Fibroblast of skin of right quadriceps (primary cell): ENCODE data around the gene PLPPR2.
"Not testable (repeated sequence)": the region's sequence is repeated elsewhere in the genome, so short reads cannot be mapped to it uniquely, and the experiment has no call there.

Experiments
- DNase-seq: peaks from one replicate; pipeline ENCODE4 v3.0.0-alpha.2; 2013

Gene PLPPR2

DNA sequence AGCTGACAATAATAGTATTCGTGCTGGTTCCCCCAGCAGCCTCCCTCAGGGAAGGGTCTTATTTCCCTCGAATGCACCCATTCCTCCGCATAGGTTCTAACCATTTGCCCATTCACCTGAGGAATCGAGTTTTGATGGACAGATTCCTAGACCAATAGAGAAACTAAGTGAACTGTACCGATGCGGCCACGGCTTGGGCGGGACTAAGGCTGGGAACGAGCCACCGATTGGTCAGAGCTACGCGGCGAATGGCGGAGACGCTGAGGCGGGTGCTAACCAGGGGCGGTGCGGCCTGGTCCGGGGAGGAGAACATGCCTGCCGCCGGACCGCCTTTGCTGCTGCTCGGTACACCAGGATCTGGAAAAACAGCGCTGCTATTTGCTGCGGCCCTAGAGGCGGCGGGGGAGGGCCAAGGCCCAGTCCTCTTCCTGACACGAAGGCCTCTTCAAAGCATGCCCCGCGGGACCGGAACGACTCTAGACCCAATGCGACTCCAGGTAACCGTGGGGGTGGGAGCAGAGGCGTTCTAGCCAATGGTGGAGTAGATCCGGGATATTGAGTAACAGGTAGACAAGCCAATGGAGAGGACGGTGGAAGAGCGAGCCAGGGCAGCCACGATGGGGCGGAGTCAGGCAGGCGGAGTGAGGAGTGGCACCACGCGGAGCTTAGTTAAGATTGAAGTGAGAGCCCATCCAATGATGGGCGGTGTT is 19.4 kb downstream of the PLPPR2 start, which contains the start of gene SWSAP1:
SWSAP1 (plus strand) TSS at position 234 of the 710 bp plus-strand sequence; CDS start at position 249, 15 bp downstream.
- DNase-seq: peak; percentile 99

DNA sequence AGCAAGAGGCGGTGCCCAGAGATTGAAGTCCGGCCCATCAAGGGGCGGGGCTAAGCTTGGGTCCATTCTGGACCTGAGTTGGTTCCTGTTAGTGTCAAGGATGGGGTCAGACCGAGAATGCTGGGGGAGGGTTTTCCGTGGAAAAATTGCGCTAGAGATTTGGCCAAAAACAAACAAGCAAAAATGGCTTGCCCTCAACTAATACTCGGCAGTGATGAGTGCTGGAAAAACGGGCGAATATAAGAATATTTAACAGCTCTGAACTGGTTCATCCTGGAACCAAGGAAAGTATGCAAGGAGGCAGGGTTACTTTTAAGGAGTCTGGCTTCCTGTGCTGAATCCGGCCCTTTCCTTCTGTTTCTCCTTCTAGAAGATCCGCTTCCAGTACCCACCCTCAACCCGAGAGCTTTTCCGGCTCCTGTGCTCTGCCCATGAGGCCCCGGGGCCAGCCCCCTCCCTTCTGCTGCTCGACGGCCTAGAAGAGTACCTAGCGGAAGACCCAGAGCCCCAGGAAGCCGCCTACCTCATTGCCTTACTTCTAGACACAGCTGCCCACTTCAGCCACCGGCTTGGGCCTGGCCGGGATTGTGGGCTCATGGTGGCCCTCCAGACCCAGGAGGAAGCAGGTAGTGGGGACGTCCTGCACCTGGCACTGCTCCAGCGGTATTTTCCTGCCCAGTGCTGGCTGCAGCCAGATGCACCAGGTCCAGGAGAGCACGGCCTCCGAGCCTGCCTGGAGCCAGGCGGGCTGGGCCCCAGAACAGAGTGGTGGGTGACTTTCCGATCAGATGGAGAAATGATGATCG is 20.1 kb downstream of the PLPPR2 start:
- no peak for DNase-seq

DNA sequence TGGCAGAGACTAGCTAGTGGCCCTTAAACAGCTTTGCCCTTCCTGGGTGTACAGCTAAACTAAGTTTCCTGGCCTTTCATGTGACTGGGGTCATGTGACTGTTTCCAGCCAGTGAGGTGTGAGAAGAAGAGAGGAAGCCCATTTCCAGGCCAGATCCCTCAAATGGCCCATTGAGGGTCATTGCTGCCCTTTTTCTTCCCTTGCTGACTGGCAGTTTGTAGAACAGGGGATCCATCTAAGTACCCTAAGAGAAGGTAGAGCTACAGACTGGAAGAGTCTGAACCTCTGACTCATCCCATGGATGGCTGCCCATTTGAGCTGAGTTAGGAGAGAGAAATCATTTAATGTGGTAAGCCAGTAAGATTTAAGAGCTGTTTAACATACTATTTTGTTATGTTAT is 22.0 kb downstream of the PLPPR2 start:
- peak; percentile 94 for DNase-seq

DNA sequence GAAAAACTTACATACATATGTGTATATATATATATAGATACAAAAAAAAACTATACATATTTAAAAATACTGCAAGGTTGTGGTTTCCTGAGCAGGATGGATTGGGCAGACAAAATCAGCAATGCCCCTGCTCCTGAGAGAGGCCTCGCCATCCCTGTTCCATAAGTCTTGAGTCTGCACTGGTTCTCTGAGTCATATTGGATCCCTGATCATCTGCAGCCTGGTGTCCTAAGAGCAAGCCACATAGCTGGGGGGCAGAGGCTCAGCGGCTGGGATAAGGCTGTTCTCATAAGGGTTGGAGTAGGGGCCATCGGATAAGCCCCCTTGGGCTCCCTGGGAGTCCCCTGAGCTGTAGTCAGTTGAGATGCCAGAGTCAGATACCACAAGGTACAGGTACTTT is 22.5 kb downstream of the PLPPR2 start:
- DNase-seq: no peak

DNA sequence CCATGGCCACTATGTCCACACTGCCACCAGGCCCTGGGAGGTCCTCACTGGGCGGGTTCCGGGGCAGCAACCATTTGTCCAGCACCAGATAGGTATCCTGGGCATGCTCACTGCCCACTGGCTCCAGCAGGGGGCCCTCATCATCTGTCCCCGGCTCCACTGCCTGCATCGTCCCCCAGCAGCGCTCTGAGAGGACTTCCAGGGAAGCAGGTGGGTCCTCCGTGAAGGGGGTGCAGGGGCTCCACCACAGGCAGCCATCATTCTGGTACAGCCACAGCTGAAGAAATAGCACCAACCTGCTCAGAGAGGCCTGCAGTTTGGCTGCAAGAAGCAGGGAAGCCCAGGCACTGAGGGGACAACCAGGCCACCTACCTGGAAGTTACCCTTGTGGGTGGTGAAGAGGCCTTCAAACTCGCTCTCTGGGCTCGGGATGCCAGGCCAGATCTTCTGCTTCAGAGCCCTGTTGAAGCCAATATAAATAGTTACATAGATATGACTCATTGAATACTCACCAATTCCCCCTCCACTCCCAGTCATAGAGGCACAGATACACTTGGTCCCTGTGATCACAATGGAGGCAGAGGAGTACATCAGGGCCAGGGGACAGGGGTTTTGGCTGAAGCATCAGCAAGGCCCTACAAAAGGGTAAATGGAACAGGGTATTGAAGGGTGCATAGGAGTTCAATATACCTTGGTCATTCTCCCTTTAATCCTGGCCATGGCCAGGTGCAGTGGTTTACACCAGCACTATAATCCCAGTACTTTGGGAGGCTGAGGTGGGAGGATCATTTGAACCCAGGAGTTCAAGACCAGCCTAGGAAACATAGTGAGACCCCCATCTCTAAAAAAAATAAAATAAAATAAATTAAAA is 23.3 kb downstream of the PLPPR2 start:
- DNase-seq: peak; percentile 74

DNA sequence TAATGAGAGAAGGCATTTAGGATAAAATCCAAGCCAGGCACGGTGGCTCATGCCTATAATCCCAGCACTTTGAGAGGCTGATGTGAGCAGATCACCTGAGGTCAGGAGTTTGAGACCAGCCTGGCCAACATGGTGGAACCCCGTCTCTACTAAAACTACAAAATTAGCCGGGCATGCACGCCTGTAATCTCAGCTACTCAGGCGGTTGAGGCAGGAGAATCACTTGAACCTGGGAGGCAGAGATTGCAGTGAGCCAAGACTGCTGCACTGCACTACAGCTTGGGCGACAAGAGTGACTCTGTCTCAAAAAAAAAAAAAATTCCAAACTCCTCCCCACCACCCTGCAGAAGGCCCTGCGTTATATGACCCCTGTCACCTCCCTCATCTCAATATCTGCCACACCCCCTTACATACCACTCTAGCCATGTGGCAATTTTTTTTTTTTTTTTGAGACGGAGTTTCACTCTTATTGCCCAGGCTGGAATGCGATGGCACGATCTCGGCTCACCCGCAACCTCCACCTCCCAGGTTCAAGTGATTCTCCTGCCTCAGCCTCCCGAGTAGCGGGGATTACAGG is 24.1 kb downstream of the PLPPR2 start:
- DNase-seq: not testable (repeated sequence)

DNA sequence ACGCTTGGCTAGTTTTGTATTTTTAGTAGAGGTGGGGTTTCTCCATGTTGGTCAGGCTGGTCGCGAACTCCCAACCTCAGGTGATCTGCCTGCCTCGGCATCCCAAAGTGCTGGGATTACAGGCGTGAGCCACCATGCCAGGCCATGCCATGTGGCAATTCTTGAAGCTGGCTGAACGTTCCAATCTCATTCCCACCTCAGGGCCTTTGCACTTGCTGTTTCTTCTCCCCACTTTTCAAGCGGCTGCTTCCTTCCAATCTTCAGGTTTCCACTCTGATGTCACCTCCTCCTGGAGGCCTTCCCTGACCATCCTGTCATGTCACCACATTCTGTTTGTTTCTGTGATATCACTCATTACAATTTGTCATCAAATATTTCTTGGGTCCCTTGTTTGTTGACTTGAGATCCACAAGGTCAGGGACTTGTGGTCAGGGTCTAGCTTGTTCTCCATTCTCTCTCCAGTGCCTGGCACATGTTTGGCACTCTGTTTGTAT is 24.7 kb downstream of the PLPPR2 start:
- no peak for DNase-seq

DNA sequence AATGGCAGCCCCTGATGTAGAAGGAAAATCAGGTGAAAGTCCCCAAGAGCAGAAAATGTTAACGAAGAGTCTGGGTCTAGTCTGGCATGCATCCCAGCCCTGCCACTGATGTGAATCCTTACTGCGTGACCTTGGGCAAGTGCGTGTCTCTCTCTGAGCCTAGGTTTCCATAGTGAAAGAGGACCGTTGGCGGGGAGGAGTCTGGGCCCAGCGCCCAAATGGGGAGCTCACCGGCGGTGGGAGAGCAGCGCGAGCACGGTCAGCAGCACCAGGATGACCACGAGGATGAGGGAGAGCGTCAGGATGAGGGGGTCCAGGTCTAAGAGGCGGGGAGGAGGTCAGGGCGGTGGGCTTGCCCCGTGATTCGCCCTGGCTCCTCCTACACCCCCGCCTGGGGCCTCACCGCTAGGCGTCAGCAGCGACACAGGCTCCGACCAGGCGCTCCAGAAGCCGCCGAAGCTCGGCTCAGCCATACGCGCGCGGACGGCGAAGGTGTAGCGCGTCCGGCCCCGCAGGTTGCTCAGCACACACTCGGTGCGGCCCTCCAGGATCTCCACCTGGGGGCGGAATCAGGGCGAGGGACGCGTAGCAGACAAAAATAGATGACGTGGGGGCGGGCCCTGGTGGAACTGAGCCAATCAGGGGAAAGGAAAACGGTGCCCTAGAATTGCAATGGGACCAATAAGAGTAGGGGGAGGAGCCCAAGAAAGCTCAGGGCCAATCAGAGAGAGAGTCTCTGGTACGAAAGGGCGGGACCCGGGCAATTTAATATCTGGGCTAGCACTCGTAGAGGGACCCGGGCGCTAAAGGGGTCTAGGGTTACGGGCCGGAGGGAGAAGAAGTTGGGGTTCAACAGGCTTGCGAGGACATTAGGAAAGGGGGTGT is 25.7 kb downstream of the PLPPR2 start:
- DNase-seq: peak; percentile 97

DNA sequence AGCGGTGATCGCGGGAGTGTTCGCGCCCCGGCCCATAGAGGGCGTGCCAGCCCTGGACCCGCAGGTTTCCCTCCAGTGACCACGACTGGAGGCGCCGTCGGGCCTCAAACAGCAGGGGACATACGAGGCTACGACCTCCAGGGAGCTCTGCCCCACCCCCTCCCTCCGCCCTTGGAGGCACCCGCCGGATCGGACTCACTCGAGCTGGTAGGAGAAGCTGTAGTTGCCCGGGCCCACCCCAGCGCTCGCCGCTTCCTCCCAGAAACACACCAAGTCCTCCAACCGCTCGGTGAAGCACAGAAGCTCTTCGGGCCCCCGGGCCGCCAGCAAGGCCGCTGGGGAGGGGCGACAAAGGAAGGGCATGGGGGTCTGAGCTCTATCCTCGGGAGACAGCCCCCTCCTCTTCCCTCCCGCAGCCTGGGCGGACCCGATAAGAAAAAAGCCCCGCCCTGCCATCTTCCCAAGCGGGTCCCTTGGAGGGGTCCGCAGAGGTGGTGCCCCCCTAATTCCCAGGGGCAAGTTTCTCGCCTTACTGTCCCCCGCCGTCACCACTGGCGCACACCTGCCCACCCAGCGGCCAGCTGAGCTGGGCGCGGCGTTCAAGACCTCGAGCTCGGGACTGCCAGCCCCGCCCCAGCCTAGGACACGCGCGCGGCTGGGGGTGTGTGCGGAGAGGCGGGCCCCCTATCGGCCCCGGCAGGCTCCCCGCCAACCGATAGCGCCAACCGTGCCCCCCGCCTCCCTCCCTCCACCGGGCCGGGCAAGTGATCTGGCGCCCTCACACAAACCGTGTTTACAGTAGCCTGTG is 27.9 kb downstream of the PLPPR2 start:
- no peak for DNase-seq

DNA sequence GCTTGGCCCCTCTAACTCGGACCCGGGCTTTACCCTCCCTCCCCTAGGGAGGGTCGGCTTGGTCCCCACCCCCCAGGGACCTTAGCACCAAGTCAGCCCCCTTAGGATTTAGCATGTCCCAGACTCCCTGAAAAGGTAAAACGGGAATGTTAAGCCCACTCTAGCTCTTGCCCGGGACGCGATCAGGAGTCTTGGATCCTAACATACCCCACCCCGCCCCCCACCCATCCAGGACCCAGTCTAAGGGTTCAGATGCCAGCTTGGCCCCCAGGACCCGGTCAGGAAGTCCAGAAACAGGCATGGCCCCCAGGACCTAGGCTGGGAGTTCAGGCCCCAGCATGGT is 28.4 kb downstream of the PLPPR2 start:
- DNase-seq: no peak

DNA sequence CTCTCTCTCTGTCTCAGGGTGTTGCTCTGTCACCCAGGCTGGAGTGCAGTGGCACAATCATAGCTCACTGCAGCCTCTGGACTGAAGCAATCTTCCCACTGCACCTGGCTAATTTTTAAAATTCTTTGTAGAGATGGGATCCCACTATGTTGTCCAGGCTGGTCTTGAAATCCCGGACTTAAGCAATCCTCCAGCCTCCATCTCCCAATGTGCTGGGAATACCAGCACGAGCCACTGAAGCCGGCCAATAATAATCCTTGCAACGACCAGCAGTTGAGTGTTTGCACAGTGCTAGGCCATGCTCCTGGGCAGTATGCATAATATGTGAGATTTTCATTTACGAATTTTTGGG is 29.5 kb downstream of the PLPPR2 start:
- no peak for DNase-seq

DNA sequence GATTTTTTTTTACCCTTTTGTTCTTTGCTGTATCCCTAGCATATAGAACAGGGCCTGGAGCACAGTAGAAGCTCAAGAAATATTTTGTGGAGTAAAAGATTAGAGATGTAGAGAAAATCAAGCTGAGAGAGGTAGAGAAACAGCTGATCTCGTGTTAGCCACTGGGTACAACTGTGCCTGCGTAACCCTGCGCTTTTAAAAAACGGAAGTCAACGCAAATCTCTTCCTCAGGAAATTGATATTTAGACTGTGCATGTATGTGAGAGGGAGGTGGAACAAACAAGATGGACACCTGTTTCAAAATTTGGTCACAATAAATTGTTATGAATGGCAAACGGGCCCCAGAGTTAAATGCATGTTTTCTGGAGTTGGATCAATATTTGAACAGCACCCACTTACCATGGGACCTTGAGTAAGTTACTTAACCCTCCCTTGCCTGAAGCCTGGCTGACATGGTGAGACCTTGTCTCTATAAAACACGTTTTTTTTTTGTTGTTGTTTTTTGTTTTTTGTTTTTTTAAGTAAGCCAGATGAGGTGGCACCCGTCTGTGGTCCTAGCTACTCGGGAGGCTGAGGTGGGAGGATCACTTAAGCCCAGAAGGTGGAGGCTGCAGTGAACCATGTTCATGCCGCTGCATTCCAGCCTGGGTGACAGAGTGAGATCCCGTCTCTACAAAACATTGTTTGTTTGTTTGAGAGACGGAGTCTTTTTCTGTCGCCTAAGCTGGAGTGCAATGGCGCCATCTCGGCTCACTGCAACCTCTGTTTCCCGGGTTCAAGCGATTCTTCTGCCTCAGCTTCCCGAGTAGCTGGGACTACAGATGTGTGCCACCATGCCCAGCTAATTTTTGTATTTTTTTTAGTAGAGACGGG is 32.2 kb downstream of the PLPPR2 start:
- DNase-seq: no peak

DNA sequence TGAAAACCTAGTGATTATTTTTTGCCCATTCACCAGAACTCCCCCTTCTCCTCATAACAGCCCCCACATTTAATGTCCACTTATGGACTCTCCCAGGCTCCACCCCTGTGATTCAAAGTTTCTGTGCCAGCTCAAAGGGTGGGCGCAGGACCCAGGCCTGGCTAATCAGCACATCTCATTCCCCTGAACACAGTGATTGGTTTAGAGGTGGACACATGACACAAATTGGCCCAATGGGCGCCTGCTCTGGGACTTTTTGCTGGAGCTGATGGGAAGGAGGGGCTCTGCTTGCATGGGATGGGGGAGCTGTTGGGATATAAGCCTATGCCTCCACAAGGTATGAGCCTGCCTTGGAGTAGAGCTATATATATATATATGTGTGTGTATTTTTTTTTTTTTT is 35.1 kb downstream of the PLPPR2 start:
- no peak for DNase-seq

DNA sequence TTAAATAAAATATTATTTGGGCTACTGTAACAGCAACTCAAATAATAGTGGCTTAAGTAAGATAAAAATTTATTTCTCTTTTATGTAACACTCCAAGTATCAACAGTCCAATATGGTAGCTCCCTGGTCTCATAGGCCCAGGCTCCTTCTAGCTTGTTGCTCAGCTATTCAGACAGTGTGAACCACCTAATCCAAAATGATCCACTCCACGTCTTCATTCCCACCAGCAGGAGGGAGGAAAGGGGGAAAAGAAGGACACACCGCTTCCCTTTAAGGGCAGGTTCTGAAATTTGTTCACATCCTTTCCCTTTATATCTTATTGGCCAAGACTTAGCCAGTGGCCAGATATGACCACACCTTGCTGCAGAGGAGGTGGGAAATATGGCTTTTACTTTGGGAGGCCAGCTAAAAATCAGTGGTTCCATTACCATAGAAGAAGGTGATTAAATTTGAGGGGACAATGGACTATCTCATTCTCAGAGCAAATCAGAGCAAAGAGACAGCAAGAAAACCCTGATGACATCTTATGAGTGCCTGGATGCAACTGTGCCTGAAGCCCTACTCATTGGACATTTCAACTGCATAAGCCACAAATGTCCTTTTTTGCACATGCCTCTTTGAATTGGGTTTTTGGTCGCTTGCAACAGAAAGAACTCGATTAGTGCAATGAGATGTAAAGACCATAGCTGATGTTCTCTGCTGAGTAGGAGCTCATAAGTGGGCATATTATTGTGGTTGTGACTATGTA is 35.9 kb downstream of the PLPPR2 start:
- DNase-seq: no peak

DNA sequence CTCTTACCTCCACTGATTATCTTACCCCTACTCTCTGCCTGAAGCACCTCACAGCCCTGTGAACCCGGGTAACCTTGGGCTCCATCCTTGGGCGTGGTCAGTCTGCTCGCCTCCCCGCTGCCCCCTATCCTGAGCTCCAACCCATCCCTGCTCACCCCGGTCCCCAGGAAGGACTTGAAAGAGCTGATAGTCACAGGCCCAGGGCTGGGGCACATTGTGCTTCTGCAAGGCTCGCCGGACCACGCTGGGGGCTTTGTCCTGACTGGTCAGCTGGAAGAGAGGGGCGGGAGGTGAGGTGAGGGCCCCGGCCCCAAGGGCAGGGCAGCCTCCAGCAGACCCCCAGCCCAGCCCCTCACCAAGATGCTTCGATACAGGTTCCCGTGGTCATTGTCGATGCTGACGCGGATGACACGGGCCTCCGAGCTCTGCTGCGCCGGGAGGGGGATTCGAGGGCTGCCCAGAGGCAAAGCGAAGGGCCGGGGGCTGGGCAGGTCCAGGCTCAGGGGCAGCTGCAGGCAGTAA is 41.9 kb downstream of the PLPPR2 start:
- no peak for DNase-seq

DNA sequence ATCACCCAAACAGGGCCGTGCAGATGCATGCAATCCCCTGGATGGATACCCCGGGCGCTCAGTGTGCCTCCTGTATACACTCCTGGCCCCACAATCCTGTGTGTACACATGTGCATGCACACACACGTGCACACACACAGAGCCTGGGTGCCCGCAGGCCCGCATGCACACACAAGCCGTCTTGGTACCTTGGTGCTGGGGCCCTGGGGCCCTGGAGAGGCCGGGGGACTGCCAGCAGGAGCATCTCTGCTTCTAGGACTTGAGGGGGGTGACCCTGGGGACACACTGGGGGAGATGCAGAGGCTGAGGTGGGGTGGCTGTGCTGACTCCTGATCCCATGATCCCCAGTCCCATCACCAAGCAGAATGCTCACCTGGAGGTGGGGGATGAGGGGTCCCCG is 44.4 kb downstream of the PLPPR2 start:
- no peak for DNase-seq

DNA sequence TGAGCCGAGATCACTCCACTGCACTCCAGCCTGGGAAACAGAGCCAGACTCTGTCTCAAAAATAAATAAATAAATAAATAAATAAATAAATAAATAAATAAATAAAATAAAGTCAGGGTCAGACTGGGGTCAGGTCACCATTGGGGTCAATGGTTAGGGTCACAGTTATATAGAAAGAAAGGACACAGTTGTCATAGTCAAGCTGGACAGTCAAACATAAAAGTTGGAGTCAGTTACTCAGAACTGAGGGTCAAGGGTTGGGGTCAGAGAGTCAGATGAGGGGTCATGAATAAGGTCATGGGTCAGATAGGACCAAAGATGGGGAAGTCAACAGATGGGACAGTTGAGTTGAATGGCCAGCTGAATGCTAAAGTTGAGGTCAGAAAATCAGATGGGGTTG is 45.6 kb downstream of the PLPPR2 start:
- no peak for DNase-seq

DNA sequence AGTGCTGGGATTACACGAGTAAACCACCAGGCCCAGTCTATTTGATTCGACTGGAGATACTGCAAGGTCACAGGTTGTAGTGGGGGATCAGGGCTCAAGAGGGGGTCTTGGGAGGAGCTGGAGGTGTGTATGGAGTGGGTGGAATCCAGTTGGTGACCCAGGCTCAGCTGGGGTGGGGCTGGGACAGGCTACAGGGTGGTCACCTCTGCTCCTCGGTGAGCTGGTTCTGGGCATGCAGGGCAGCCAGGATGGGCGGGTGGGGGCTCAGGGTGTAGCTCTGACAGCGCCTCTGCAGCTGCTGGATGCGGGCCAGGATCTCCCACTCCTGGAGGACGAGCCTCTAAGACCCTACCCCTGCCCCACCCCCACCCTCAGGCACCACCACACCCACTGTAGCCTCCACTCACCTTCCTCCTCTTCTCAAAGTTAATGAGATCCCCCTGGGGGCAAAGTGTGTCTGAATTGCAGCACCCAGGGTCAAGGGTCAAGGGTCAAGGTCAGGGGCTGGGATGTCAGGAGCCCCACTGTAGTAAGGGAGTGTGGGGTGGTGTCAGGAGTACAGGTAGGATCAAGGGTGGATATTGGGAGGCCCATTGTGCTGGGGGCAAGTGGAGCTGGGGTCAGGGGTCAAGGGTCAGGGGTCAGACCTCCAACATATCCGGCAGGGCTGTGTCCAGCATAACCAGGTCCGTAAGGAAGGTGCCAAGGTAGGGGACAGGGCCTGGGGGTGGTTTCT is 46.7 kb downstream of the PLPPR2 start:
- DNase-seq: no peak
